MM.1S (cell line): ENCODE measurements around the gene THAP7.

ENCODE experiments used
- DNase-seq: peaks from one replicate; pipeline ENCODE4 v3.0.0-alpha.2; 2015
- H2AFZ ChIP-seq: fragments of 300-600 bp; sonication (generic); 2 replicates; pipeline ENCODE4 v1.6.0; 2016; ENCODE audit warnings: antibody characterized with exemption, low read length
- H3F3A ChIP-seq: fragments of 300-600 bp; sonication (generic); 2 replicates; pipeline ENCODE4 v1.6.1; 2016; ENCODE audit warnings: mild to moderate bottlenecking, antibody characterized with exemption, low read length, moderate library complexity, mixed read lengths; ENCODE audit not compliant: insufficient read depth
- H3K27ac ChIP-seq: fragments of 300-600 bp; sonication (generic); 2 replicates; pipeline ENCODE4 v1.5.1; 2016; ENCODE audit warnings: mild to moderate bottlenecking, low read length
- H3K27me3 ChIP-seq: fragments of 300-600 bp; sonication (generic); replicated peaks from 2 replicates; pipeline ENCODE4 v1.6.0; 2016; ENCODE audit warnings: low read length; ENCODE audit not compliant: insufficient read depth
- H3K36me3 ChIP-seq: fragments of 300-600 bp; sonication (generic); replicated peaks from 2 replicates; pipeline ENCODE4 v1.6.1; 2016; ENCODE audit warnings: mild to moderate bottlenecking, low read length, mixed read lengths; ENCODE audit not compliant: insufficient read depth
- H3K4me1 ChIP-seq: fragments of 300-600 bp; sonication (generic); 2 replicates; pipeline ENCODE4 v1.6.1; 2016; ENCODE audit warnings: low read length, mixed read lengths
- H3K4me2 ChIP-seq: fragments of 300-600 bp; sonication (generic); 2 replicates; pipeline ENCODE4 v1.6.0; 2016; ENCODE audit warnings: low read depth, low read length
- H3K4me3 ChIP-seq: fragments of 300-600 bp; sonication (generic); 2 replicates; pipeline ENCODE4 v1.5.1; 2016; ENCODE audit warnings: low read length, mixed read lengths
- H3K79me2 ChIP-seq: fragments of 300-600 bp; sonication (generic); 2 replicates; pipeline ENCODE4 v1.6.1; 2016; ENCODE audit warnings: mixed run types, low read length, mixed read lengths
- H3K9ac ChIP-seq: fragments of 300-600 bp; sonication (generic); 2 replicates; pipeline ENCODE4 v1.6.1; 2016; ENCODE audit warnings: low read length, mixed read lengths
- H3K9me2 ChIP-seq: fragments of 300-600 bp; sonication (generic); replicated peaks from 2 replicates; pipeline ENCODE4 v1.6.1; 2016; ENCODE audit warnings: mild to moderate bottlenecking, low read length, mixed read lengths; ENCODE audit not compliant: insufficient read depth
- H3K9me3 ChIP-seq: fragments of 300-600 bp; sonication (generic); replicated peaks from 2 replicates; pipeline ENCODE4 v1.6.1; 2016; ENCODE audit warnings: mild to moderate bottlenecking, low read length, mixed read lengths; ENCODE audit not compliant: insufficient read depth
- H4K20me1 ChIP-seq: fragments of 300-600 bp; sonication (generic); 2 replicates; pipeline ENCODE4 v1.6.1; 2016; ENCODE audit warnings: mild to moderate bottlenecking, low read length, moderate library complexity, mixed read lengths; ENCODE audit not compliant: insufficient read depth
- CTCF ChIP-seq: fragments of 300-600 bp; sonication (generic); IDR thresholded peaks from 2 replicates; pipeline ENCODE4 v1.5.1; 2016; ENCODE audit warnings: antibody characterized with exemption, low read length, mixed read lengths
- EZH2 ChIP-seq: fragments of 300-600 bp; sonication (generic); optimal IDR thresholded peaks from 2 replicates; pipeline ENCODE3; 2017; ENCODE audit warnings: low read depth, mild to moderate bottlenecking, antibody characterized with exemption, low read length, mixed read lengths
- EZH2phosphoT487 ChIP-seq: fragments of 300-600 bp; sonication (generic); IDR thresholded peaks from 2 replicates; pipeline ENCODE4 v1.6.1; 2018; ENCODE audit warnings: antibody characterized with exemption, low read length

Gene THAP7

GRCh38 chr22:20957102-20957682 lies 44.7 kb downstream of the THAP7 start:
- Histone ChIP-seq H3K9ac (no peak overlapping the region), H3K9me3 (no peaks in the 10 kb centered on the region), H3K4me3 (no peak overlapping the region), H3K4me1 (no peaks in the 10 kb centered on the region), H2AFZ (no peak overlapping the region), H3K9me2 (no peaks in the 10 kb centered on the region), H3K4me2 (no peak overlapping the region), H3K36me3 (no peaks in the 10 kb centered on the region; the same call in 1 of the 2 replicates), H3K27ac (no peak overlapping the region), H4K20me1 (no peaks in the 10 kb centered on the region), H3K27me3 (no peaks in the 10 kb centered on the region), H3K79me2 (peaks cover 14% of the 10 kb centered on the region), H3F3A (no peaks in the 10 kb centered on the region; the same call in 1 of the 2 replicates)
- no peak for TF ChIP-seq EZH2phosphoT487
- TF ChIP-seq CTCF: no peak
- no peak for TF ChIP-seq EZH2
- DNase-seq: no peak

- Histone ChIP-seq H3K4me2 (no peak overlapping the region), H3K9me2 (no peaks in the 10 kb centered on the region), H3K27me3 (no peaks in the 10 kb centered on the region), H3K79me2 (peaks cover 21% of the 10 kb centered on the region), H3K9me3 (no peaks in the 10 kb centered on the region), H3F3A (no peaks in the 10 kb centered on the region; the same call in 1 of the 2 replicates), H3K4me1 (no peaks in the 10 kb centered on the region), H3K4me3 (no peak overlapping the region), H2AFZ (no peak overlapping the region), H3K9ac (no peak overlapping the region), H3K36me3 (no peaks in the 10 kb centered on the region; the same call in 1 of the 2 replicates), H4K20me1 (no peaks in the 10 kb centered on the region), H3K27ac (no peak overlapping the region)
- TF ChIP-seq EZH2 (no peak), CTCF (no peak), EZH2phosphoT487 (no peak)
- DNase-seq: no peak
Measured at GRCh38 chr22:20956258-20957101, 45.4 kb downstream of the THAP7 start.

GRCh38 chr22:20955548-20955947 lies 46.4 kb downstream of the THAP7 start:
- H3K9me2 ChIP-seq: no peaks in the 10 kb centered on the region
- H3K9ac ChIP-seq: no peak overlapping the region
- peaks cover 7% of the 10 kb centered on the region for H4K20me1 ChIP-seq
- H3K4me1 ChIP-seq: no peaks in the 10 kb centered on the region
- H3K36me3 ChIP-seq: peaks cover 3% of the 10 kb centered on the region
- no peaks in the 10 kb centered on the region for H3K9me3 ChIP-seq
- TF ChIP-seq EZH2phosphoT487: no peak
- TF ChIP-seq CTCF: no peak
- TF ChIP-seq EZH2: no peak
- no peak for DNase-seq
- no peak overlapping the region for H2AFZ ChIP-seq
- H3K27ac ChIP-seq: no peak overlapping the region
- no peaks in the 10 kb centered on the region for H3K27me3 ChIP-seq
- H3F3A ChIP-seq: no peaks in the 10 kb centered on the region; the same call in 1 of the 2 replicates
- H3K79me2 ChIP-seq: peaks cover 30% of the 10 kb centered on the region
- H3K4me3 ChIP-seq: no peak overlapping the region
- H3K4me2 ChIP-seq: no peak overlapping the region
